ENCODE measurements around the gene KCTD1.
A peak's percentile ranks its signal among the peaks of the same experiment; 100 is the strongest.

KCTD1 gene

DNA sequence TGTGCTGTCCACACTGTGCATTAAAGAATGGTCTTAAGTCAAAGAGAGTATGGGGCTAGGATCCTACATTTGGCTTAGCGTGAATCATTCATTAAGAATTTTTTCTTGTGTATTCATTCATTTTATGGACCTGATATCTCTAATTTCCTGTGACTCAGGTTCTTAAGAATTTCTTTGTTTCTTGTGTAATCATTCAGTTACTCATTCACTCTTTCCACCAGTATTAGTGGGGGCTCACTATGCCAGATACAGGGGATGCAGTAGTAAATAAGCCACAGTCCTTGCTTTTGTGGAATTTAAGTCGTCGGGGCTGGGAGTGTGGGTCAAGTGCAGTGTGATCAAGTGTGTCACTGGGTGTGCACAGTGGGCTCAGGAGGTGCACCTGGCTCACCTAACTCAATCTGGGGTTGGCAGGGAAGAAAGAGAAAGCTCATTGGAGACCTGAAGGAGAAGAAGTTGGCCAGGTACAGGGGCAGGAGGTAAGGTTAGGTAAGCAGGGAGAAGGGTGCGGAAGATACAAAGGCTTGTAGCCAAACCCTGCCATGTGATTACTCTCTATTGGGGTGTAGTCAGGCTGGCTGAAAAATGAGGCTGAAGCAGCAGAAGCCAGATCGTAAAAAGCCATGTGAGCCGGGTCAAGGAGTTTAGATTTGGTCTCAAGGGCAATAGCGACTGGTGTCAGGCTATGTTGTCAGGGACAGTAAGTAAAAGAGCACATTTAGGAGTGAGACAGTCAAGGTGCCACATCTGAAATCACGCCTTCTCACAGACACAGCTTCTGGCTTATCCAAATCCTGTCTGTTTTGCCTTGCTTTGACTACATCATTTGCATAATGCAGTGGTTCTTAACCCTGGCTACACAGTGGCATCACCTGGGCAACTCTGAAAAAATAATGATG is 67.2 kb downstream of the KCTD1 start:
- peak; percentile 96 for DNase-seq

DNA sequence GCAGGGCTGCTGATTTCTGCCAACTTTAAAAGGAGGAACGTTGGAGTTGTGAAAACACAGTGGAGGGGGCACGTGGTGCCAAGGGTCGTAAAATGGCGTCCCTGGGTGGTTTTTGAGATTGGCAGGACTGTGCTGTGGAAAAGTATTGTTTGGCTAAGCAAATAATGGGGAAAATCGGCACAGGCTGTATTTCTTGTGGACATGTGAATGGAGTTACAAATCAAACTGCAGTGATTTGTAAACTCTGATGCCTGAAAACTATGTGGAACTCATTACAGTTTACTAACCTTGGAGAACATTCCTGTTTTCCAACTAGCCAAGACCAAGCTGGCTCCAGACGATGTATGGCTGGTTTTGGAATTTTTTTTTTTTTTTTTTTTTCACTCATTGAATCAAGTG is 68.7 kb downstream of the KCTD1 start:
- DNase-seq = peak; percentile 55

DNA sequence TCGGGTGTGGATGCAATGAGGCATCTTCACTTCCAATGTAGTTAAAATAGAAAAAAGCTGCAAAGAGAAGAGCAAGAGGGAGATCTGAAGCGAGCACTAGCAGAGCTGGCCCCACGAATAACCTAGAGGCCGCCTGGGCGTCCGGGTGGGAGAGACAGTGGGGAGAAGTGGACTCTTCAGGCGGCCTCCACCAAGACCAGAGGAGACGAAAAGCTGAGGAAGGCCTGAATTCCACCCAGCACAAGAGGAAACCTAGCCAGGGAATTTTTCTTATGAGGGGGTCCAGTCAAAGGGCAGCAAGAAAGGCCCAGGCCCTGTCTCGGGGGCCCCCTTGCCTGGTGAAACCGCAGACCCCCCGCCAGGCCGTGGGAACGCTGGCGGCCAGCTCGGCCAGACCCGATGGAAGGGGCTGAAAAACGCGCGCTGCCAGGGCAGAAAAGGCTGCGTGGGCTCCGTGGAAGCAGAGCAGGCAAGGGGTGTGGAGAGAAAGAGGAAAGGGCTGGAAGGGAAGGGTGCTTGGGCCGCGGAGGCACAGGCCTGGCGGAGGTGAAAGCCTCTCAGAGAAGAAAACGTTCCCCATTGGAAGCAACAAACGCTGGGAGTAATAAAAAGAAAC is 69.2 kb downstream of the KCTD1 start:
- DNase-seq = no peak

DNA sequence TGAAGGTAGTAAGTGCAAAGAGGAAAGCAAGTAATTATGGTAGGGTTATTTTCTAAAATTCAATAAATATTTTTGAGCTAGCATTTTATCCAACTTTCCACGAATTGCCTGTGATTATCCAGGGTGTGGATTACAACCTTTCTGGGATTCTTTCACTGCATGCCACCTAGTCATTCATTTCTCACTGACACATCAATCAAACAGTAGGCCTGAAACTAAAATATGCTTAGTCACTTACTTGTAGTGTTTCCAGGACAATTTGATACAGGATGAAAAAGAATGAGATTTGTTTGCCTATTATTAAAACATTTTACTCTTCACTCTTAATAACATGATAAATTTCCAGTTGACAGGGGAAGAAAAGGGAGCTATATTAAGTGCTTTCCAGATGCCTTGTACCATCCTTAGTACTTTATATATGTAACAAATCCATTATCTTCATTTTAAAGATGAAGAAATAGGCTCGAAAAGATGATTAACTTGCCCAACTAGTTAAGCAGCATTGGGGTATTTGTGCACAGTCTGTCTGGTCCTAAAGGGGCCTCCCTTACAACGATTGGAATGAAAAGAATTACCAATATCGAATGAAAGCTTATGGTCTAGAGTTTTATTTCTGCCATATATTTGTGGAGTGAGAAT is 70.4 kb downstream of the KCTD1 start:
- no peak for DNase-seq

DNA sequence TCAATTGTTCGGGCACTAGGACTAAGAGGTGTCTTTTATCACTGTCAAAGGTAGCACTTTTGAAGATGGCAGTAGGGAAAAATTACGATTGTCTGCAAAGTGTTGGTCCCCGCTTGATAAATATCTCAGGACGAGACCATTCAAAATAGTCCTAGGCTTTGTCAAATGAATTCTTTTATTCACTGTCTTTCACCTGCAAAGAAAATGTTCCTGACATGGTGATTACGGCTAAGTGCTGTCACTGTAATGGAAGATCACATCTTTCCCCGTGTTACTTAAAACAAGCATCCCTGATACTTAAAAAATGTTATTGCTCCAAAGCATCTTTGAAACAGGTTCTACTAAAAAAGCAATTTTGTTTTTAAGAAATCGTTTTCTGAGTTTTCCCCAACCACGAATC is 71.7 kb downstream of the KCTD1 start:
- DNase-seq = no peak

DNA sequence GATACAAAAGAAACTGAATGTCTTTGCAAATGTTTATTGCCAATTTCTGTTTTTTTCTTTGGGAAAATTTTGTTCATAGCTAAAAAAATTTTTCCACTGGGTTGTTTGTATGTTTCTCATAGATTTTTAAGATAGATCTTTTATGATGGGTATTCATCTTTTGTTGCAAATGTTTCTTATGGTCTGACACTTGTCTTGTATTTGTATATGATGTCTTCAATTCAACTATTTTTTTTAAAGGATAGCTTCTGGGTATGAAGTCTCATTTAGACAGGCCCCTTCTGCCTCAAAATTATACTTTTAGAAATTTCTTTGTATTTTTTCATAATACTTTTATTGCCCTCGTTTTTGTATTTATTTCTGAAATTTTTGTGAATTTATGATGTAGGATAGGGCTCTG is 73.8 kb downstream of the KCTD1 start:
- DNase-seq = no peak

DNA sequence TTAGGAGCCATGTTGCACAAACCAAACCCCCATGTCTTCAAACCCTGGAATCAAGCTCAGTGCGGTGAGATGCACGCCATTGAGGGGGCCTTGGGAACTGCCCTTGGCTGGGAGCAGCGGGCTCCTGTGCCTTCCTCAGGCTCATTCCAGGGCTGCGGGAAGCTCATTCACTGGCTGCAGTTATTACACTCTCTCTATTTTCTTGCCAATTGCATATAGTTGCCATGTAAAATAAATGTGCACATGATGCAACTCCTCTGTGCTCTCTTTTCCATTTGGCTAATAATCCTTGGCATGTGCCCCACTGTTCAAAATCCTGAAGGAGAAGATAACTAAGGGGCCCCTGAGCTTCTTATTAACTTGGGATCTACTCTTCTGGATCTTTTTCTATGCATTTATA is 74.7 kb downstream of the KCTD1 start:
- no peak for DNase-seq

DNA sequence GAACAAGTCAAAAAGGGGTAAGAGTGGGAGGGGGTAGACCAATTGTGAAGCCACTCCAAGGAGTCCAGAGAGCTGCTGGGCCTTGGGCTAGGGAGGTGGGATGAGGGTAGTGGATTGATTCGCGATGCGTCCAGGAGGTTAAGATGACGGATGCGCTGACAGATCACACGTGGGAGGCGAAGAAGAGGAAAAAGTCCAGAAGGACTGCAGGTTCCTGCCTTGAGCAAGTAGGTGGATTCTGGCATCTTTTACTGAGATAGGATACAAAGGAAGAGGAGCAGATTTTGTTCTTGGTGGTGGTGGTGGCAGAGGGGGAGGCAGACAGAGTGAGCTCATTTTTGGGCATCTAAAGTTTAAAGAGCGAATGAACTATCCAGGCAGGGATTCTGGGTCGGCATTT is 76.5 kb downstream of the KCTD1 start:
- no peak for DNase-seq

DNA sequence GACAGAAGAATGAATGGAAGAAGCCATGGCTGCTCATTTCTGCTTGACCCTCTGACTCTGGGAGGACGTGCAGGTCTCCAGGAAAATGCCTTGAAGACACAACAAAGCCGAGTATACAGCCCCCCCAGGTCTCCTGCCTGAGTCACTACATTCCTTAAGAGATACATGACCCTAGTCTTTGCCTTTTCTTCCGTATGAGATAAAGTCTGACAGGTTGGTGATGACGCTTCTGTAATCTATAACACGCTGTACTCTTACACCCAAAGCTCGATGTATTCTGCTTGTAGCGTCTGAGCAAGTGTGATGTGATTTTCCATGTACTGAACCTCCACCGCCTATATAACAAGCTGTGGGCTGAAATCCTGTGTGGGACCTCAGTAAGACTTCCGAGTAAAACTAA is 77.3 kb downstream of the KCTD1 start:
- DNase-seq = peak; percentile 34

DNA sequence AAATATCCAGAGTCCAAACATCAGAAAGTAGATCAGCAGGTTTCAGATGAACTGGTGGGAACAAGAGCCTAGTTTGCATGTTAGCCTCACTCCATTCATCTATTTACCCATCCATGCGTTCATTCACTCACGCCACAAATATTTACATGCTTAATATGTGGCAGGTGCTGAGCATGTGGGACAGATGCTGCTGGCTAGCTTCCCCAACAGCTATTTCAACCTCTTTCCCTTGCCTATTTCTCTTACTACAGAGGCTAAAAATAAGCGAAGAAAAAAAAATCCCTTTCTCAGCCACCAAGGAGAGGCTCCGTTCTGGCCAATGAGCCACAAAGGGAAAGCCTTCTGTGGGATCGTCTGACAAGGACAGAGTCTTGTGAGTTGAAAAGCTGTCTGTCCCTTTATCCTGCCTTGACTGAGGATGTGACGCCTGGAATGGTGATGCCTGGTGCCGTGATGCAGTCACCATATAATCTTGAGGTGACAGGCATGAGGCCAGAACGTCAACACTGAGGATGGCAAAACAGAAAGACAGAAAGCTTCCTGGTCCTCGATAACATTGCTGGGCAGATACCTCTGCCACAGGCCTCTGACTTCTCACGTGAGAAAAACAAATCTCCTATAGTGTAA is 78.2 kb downstream of the KCTD1 start:
- DNase-seq = peak; percentile 59

DNA sequence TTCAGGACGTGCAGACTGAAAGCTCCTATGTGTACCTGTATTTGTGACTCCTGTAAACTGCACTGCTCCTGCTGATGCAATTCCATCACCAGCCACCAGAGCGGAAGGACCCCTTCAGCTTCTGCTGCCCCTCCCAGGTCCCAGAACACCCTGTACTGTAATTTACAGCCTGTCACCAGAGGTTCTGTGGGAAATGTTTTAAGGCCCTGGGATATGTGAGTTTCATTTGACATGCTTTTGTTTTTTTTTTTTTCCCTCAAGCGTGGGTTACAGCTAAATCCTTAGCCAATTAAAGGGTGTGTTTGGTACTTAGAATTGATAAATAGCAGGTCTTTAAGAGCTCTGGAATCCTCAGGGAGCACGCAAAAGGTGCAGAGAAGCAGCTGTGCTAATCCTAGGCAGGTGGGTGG is 79.4 kb downstream of the KCTD1 start:
- peak; percentile 31 for DNase-seq

DNA sequence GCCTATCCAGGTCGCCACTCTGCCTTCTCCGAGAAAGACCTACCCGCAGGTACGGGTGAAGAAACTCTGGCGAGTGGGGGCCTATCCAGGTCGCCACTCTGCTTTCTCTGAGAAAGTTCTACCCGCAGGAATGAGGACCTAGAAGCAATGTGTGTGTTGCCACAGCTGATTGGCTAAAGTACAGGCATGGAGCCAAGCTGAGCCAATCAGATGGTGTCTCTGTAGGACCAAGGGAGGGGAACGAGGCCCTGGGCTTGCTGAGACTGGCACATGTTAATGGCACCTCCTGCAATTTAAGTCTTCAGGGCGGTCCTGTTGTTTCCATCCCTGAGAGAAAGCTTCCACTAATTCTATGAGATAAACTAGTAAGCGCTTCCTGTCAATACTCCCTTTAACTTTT is 82.3 kb downstream of the KCTD1 start:
- DNase-seq = no peak

DNA sequence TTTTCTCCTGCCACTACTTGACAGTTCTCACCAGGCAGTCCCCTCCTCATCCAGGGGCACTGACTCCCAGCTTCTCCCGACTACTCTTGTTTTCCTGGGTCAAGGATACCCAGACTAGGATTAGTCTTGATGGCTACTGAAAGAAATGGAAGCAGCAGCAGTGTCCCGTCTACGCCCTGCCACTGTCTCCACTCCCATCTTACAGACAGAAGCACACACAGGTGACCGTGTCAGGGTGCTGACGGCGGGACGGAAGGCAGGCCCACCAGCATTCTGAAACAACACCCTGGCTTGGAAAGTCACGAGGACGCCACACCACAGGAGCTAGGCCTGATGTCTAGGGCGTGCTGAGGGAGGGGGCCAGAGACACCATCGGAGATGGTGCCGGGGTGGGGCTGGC is 82.9 kb downstream of the KCTD1 start:
- DNase-seq = no peak

DNA sequence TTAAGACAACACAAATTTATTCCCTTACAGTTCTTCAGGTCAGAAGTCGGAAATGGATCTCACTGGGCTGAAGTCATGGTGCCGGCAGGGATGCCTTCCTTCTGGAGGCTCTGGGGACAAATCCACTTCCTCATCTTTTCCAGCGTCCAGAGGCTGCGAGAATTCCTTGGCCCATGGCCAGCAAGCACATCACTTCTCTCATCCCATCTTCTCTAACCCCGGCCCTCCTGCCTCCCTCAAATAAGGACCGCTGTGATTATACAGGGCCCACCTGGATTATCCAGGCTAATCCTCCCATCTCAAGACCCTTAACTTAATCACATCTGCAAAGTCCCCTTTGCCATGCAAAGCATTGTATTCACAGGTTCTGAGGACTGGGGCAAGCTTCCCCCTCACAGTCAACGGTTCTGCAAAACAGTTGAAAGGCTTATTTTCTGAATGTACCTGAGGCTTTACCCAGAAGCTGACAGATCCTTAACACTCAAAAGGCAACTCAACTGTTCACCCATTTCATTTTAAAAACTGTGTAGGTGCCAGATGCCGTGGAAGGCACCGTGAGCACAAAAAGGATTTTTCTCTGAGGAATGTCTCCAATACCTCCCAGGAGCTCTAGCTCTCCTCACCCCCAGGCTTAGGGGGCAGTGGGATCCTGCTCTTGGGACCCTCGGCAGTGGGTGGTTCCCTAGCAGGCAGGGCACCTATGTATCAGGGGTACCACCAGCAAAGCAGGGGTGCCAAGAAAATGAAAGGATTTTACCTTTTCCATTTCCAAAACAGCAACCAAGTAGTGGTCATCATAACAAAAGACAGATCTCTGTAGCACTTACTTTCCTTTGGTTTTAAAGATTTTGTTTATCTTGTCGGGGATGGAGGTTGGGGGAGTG is 84.0 kb downstream of the KCTD1 start:
- DNase-seq = no peak

DNA sequence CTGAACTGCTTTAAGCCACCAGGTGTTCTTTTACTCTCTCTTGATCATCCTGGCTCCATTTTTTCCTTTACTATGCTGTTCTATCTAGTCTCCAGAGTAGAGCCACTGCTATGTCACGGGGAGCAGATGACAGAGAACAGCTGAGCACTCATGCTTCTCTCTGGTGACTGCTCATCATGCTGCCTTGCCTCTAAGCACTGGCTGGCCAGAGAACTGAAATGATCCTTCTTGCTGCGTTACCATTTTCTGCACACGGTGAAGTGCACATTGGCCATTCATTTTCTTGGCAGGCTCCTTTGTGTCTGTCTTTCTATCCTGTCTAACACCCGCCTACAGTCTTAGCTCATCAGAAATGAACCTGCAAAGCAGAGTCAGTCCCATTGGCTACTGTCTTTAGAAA is 86.0 kb downstream of the KCTD1 start:
- DNase-seq = no peak

DNA sequence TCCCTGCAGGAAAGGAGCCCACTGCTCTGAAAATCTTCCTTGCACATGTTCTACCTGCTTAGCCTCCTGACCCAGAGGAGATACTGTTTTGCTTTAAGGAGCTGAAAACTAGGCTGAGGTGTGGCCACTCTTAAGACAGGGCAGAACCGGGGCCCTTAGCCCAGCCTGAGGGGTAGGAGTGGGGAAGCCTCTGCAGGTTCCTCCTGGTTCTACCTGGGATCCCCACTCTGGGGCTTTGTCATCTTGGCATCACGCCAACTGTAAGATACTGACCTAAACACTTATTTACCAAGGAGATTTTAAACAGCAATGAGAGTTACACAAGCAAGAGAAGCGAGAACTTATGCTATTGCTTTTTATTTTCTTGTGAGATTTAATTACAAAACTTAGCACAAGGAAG is 86.9 kb downstream of the KCTD1 start:
- DNase-seq = no peak

DNA sequence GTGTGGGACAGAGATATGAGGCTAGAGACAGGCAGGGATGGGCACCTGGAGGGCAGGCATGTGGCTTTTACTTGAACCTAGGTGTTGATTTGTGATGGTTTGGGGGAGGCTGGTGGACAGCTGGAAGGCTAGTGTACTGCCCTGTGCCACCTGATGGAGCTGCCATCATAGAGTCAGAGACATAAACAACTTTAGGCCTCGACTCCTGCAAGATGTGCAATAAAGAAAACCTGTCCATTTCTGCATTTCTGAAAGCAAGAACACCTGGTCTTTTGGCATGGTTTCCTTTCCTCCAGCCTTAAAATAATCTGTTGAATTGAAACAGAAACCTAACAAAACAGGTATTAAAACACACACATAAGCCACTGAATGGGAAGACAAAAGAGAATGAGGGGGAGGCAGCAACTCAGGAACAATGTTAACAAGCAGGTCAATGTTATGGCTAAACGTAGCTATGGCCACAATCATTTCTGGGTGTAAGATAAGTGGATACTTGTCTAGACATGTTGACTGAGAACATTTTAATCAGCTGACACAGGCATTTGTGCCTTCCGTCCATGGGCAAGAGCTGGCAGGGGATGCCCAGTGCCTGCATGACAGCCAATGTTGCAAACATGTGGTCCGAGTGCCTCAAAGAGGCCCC is 87.8 kb downstream of the KCTD1 start:
- no peak for DNase-seq

DNA sequence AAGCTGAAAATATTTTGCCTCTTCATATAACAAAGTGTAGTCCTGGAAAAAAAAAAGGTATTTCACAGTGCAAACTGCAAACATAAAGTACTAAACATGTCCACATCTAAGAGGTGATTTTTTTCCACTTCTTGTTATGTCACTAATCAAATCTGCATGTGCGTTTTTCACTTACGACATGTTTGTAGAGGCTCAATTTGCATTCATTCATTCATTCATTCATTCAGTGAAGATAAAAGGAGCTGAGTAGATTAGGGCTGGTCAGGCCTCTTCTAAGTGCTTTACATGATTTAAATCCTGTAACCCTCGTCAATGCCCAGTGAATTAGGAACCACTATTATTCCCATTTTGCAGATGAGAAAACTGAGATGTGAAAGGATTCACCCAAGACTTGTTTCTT is 88.5 kb downstream of the KCTD1 start:
- no peak for DNase-seq

DNA sequence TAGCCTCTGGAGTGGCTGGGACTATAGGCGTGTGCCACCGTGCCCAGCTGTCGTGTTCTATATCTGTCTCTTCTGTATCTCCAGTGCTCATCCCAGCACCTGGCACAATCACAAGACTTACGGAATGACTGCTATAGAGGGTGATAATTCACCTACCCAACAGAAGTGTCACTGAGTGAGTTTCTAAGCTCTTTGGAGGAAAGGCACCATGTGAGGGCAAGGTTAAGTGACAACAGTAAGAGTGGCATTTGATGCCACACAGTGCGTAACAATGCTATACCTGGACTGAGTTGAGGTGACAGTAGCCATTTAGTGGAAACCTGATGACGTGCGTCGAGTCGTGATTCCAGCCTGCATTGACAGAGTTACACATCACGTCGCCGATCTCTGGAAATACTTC is 89.0 kb downstream of the KCTD1 start:
- DNase-seq = no peak

DNA sequence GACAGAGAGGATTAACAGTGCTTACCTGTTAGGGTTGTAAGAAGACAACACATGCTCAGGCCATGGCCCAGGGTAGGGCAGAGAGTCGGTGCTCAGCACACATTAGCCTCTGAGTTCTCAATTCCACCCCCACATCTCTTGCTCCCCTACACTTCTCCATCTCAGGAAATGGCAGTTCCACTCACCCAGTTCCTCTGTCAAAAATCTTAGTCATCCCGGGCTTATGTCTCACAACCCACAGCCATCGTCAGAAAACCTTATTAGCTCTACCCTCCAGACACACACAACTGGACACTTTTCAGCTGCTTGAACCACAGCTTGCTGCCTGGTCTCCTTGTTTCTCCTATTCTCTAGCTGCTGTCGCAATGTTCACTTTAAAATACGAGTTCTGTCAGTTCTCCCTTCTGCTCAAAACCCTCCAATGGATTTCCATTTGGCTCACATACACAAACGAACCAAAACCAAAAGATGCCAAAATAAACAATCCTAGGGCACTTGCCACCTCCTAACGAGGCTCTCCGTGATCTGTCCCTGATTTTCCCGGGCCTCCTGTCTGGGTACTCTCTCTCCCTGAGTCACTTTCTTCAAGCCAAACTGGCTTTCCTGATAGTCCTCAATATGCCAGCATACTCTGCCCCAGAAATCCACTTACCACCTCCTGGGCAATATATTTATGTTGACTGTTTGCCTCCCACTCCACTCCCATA is 89.7 kb downstream of the KCTD1 start:
- peak; percentile 70 for DNase-seq

DNA sequence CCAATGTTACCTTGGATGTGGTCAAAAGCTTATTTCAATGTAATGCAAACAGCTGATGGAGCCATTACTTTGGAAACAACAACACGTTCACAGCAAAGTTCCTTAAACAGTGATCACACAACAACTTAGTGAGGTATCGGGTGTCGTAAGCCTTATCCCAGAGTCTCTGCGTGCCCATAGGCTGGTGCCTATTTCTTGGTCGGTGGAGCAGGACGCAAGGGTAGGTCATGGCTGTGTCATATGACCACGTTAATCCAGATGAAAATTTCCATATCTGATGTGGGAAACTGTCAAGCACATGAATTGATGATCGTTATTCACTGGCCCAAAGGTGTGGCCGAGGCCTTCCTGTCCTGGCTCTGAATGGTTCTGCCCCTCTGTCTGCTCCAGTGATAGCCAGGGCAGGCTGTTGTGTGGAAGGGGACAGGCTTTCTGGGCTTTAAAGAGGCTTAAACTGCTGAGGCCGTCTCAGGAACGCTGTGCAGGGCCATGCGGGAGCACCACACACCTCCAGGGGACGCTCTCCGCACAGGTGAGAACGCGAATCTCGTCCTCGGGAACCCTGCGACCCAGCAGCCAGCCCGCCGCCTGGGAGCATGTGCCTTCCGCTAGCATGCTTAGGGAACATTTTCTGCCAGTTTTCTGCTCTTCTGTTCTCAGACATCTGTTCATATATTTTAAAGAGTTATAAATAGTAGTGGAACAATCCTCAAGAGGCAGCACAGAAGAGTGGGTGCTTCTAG is 90.6 kb downstream of the KCTD1 start:
- DNase-seq = no peak

Measured in fibroblast of skin of right quadriceps (primary cell).